NB4 (cell line): ENCODE measurements around the gene GULP1.

Experiments used
- DNase-seq: peaks from one replicate; pipeline ENCODE4 v3.0.0; 2010; ENCODE audit warnings: low read depth
- H3K4me3 ChIP-seq: one replicate; pipeline ENCODE4 v1.5.1; 2011; ENCODE audit warnings: mild to moderate bottlenecking, low read depth, low read length, moderate library complexity
- CTCF ChIP-seq: IDR thresholded peaks from one replicate; pipeline ENCODE4 v1.5.1; 2012; ENCODE audit warnings: low read depth, low read length
- MAX ChIP-seq: IDR thresholded peaks from 2 replicates; pipeline ENCODE4 v1.6.1; 2011; ENCODE audit warnings: low read depth, low read length
- MYC ChIP-seq: IDR thresholded peaks from 2 replicates; pipeline ENCODE4 v1.6.1; 2011; ENCODE audit warnings: low read depth, low read length
- POLR2A ChIP-seq: IDR thresholded peaks from 2 replicates; pipeline ENCODE4 v1.6.1; 2011; ENCODE audit warnings: mild to moderate bottlenecking; ENCODE audit not compliant: insufficient read length; ENCODE audit errors: extremely low read depth

GULP1 gene

GRCh38 chr2:188349019-188349418 is 57.3 kb downstream of the GULP1 start:
- no peak for DNase-seq
- TF ChIP-seq POLR2A (no peak), CTCF (no peak), MAX (no peak), MYC (no peak)
- no peak overlapping the region for H3K4me3 ChIP-seq

- TF ChIP-seq CTCF = no peak
- no peak for TF ChIP-seq MAX
- TF ChIP-seq POLR2A = no peak
- no peak for TF ChIP-seq MYC
- DNase-seq = no peak
- no peak overlapping the region for H3K4me3 ChIP-seq
Measured at GRCh38 chr2:188353282-188353681, 61.6 kb downstream of the GULP1 start.

- DNase-seq = no peak
- no peak overlapping the region for H3K4me3 ChIP-seq
- TF ChIP-seq MAX (no peak), MYC (no peak), CTCF (no peak), POLR2A (no peak)
Measured at GRCh38 chr2:188360485-188361263, 69.0 kb downstream of the GULP1 start.

GRCh38 chr2:188364033-188364630 is 72.5 kb downstream of the GULP1 start:
- no peak overlapping the region for H3K4me3 ChIP-seq
- TF ChIP-seq CTCF = no peak
- no peak for TF ChIP-seq POLR2A
- TF ChIP-seq MYC = no peak
- TF ChIP-seq MAX = no peak
- no peak for DNase-seq

GRCh38 chr2:188365058-188365641 is 73.5 kb downstream of the GULP1 start:
- DNase-seq = no peak
- TF ChIP-seq CTCF (no peak), MAX (no peak), MYC (no peak), POLR2A (no peak)
- no peak overlapping the region for H3K4me3 ChIP-seq
